Right lobe of liver (tissue), 4 donors: ENCODE results near the gene DOCK10.

ENCODE experiments used
- CTCF ChIP-seq, 4 donors: fragments of 200-600 bp in 3 of 4; fragments of 450-650 bp in 1 of 4; IDR thresholded peaks; one replicate each; pipeline versions ENCODE4 v1.5.1 to v1.8.0; 2016 to 2022; ENCODE audit warnings: antibody characterized with exemption in 4 of 4, mild to moderate bottlenecking in 2 of 4
- POLR2A ChIP-seq: fragments of 450-650 bp; IDR thresholded peaks from one replicate; pipeline ENCODE4 v1.6.1; 2017; ENCODE audit warnings: antibody characterized with exemption, mild to moderate bottlenecking
- donor health status: DM: no; HTN: no; CAD: no.
- donor health status: DM: no; HTN: no; CAD: no.
- donor health status: DM: no; HTN: yes; CAD: no.

- TF ChIP-seq CTCF (IDR thresholded peaks at IDR 0.05) (no peak), POLR2A (peak; percentile 39)
Measured at GRCh38 chr2:224944707-224945547, 97.3 kb downstream of the DOCK10 start.
